GM04504 (cell line): ENCODE measurements around the gene GRIN2A.
"Not testable (repeated sequence)": the region's sequence is repeated elsewhere in the genome, so short reads cannot be mapped to it uniquely, and the experiment has no call there.

Experiments used
- DNase-seq: peaks from one replicate; pipeline ENCODE4 v3.0.0-alpha.2; 2012; ENCODE audit warnings: low read depth

GRIN2A gene

DNA sequence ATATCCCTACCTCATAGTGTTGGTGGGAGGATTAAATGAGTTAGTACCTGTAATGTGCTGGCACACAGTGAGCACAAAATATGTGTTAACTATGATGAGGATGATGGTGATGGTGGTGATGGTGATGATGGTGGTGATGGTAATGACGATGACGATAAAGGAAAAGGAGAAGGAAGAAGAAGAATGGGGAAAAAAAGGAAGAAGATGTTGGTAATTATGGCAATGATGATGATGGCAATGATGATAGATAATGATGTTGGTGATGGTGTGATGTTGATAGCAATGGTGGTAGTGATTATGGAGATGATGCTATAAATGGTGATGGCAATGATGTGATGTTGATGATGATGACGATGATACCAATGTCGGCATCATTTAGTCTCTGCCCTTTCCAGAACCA, 270.2 kb downstream of the GRIN2A start:
- DNase-seq: no peak

DNA sequence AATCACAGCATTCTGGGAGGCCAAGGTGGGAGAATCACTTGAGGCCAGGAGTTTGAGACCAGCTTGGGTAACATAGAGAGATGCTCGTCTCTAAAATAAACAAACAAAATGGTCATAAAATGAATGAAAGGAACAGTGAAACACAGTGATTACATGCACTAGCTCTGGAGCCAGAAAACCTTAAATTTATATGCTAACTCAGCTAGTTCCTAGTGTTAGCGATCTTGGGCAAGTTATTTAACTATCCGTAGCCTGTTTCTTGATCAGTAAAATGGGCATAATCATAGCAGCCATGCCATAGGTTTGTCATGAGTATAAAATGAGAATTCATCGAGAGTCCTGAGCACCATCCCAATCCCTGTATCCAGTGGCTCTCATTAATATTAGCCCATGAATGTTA, 271.0 kb downstream of the GRIN2A start:
- no peak for DNase-seq

DNA sequence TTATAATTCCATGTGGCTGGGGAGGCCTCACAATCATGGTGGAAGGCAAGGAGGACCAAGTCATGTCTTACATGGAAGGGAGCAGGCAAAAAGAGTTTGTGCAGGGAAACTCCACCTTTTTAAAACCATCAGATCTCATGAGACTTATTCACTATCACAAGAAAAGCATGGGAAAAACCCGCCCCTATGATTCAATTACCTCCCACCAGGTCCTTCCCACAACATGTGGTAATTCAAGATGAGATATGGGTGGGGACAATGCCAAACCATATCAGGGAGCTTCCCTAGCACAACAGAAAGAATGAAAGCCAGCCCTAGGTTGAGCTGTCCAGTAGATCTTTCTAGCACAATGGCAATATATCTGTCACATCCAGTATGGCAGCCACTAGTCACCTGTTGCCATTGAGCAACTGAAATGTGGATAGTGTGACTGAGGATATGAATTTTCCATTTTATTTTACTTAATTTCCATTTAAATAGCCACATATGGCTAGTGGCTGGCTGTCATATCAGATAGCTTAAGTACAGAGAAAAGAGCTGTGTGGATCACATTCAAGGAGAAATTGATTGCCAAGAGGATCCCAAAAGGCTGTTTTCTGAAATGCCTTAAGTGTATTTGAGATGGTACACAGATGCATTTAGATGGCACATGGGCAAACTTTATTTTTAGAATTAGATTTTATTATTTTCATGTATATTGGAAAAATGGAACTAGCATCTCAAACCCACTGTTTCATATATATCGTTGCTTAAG, 273.0 kb downstream of the GRIN2A start:
- DNase-seq: no peak

DNA sequence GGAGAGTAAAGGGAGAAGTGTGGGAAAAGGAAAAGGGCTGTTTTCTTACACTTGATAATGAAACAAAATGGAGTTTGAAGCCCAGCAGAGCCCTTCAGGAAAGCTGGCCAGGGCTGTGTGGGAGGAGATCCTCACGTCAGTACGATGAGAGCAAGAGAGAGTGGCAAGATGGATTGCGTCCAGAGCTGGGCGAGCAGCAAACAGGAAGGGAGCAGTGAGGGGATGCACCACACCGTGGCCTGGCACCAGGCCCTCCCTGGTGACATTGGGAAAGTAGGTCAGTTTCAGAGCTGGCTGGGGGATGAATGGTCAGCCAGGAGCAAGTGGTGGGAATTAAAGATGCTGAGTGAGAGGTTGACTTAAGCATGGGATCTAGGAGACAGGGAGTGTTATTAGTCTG, 273.6 kb downstream of the GRIN2A start:
- no peak for DNase-seq

DNA sequence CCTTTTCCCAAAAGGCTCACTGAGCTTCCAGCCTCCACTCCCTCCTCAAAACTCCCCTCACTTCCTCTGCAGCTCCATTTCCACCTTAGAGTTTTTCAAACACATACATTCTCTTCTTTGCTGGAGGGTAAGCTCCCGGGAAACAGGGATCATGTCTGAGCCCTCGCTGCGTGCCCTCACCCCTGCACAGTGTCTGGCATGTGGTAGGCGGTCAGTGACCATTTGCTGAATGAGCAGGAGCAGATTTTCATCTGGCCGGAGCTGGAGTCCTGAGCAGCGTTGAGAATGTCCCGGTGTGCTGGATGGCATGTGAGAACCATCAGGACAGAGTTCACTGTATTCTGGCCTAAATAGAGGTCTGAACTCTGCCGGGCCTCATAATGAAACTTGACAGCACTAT, 274.5 kb downstream of the GRIN2A start:
- DNase-seq: no peak

DNA sequence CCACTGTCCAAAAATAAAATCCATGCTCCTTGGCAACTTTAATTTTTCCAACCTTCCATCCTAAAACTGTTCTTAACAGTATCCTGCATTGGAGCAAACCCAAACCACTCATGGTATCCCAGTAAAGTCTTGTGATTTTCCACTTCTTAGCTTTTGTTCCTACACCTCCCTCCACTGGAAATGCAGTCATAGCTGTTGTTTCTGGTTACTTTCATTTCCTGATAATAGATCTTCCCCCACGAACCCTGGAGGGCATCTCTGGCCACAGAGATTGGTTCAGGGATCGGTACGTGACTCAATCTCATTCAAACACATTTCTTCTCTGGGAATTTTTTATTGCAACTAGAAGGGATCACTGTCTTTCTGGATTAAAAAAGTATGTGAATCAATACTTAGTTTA, 276.0 kb downstream of the GRIN2A start:
- DNase-seq: no peak

DNA sequence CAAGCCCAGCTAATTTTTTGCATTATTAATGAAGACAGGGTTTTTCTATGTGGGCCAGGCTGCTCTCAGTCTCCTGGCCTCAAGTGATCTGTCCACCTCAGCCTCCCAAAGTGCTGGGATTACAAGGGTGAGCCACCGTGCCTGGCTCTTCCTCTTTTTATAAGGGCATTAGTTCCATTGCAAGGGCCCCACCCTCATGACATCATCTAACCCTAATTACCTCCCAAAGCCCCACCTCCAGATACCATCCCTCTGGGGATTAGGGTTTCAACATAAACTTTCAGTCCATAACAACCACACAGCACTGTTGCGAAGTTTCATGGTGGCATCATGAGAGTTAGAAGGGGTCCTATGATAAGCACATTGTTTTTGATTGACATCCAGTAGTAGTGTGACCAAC, 277.7 kb downstream of the GRIN2A start:
- no peak for DNase-seq

DNA sequence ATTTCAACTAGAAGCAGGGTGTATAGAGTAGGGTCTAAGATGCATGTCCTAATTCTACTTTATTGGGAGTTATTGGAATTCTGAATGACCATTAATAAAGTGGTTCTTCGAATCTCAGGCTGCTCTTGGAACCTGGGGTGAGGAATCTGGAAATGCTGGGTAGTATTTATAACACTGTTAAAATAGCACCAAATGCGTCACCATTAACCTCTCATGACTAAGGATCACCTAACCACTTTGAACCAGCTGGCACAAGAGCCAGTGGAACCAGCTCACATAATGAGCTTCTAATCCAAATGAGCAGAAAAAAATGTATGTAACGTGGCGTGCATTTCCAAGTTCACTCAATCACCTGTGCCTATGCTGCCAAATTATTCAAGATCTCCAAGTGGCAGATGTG, 281.7 kb downstream of the GRIN2A start:
- DNase-seq: no peak

DNA sequence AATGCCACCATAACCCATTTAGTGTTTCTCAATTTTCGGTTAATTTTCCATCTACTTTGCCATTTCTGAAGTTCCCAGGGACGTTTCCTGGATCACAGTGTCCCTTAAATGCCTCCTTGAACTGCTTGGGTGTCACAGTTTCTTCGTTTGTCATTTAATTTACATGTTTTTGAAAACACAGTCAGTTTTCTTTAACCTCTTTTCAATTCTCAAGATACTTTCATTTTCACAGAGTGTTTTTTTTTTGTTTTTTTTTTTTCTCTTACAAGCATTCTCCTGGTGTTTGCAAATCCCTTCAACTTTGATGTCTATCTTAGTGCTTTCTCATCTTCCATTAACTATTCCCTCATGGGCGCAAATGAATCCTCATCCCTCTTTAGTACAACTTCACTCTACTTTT, 283.7 kb downstream of the GRIN2A start:
- DNase-seq: no peak

DNA sequence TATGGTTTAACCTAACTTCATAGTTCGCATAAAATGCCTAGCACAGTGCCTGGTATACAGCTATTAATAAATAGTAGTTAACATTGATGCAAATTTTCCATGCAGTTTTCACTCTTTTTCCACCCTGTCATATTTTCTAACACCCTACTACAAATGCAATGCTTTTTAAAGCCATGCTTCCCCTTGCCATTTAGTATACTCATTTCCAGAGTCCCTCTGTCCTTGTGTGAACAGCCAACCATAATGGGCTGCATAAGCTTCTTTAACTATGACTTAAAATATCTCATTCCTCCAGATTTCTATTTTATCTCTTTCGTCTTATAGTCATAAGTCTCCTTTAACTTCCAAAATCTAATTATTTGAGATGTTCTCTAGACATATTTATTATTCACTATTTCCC, 284.1 kb downstream of the GRIN2A start:
- no peak for DNase-seq

DNA sequence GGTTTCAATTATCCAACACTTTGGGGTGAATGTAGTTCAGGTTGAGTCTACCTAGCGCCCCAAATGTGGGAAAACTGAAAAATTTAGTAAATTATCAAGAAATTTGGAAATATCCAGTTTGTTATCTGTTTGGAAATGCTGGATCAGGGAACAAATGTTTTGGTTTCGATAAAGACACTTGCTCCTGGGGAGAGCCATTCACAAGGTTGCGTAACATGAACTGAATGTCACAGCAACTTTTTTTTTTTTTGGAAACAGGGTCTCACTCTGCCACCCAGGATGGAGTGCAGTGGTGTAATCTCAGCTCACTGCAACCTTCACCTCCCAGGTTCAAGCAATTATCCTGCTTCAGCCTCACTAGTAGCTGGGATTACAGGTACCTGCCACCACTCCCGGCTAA, 286.4 kb downstream of the GRIN2A start:
- DNase-seq: no peak

DNA sequence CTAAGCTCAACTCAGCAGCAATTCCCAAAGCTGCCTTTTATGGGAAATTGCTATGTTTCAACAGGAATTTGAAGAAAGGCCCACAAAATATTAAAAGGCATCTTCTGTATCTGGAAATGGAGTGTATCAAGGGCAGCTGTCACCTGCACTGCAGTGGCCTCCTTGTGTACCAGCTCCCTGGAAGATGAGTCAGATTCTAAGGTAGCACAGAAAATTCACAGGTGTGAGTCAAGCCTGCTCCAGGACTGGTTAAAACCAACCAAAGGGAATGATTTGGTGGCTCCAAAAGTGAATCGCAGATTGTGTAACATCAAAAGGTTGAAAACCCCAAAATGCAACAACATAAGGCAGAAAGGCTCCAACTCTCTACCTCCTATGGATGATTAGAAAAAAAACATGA, 296.4 kb downstream of the GRIN2A start:
- DNase-seq: no peak

DNA sequence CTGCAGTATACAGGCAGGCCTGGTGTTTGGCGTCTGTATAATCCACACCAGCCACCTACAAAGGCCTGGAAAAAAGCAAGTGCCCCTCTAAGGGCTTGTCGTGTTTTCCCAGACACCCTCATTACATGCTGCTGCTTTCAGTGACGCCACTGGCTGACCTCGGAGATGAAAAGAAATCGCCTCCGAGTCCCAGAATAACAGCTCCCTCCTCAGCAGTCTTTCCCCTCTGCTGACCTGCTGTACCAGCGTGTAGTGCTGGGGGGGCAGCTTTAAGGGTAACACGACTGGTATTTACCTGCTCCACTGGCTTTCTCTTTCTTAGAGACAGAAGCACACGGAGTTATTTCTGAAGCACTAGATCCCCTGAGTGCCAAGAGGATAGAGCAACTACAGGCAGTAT, 296.8 kb downstream of the GRIN2A start:
- DNase-seq: no peak

DNA sequence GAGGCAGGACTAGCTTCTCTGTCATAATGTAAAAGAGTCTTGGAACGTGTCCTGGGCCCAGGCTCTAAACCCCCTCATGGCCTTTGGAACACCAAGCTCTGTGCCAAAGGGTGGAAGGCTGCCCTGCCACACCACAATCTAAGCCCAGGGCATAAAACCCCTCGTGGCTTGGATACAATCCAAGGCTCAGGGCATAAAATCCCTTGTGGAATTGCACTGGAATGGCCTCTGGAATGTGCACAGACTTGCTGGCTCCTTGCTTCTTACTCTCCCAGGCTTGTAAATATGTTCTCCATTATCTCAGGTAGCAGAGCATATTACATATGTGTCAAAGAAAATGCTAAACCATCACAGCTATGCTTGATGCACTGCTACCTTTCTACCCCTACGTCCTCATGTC, 306.2 kb downstream of the GRIN2A start:
- not testable (repeated sequence) for DNase-seq

DNA sequence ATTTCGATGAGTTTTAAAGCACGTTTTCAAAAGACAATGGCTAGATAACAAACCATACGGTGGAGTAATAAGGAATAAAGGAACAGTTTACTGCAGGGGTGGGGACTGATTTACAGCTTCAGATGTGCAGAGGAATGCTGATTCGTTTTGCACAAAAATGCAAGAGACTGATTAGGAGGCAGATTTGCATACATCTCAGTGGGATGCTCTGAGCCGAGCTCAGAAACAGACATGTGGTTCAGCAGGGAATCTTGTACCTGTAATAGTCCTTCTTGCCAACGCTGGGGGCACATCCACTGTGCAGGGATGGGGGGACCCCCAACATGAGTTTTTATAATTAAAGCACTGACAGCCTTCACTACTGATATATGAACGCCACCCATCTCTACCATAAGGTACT, 308.0 kb downstream of the GRIN2A start:
- no peak for DNase-seq

DNA sequence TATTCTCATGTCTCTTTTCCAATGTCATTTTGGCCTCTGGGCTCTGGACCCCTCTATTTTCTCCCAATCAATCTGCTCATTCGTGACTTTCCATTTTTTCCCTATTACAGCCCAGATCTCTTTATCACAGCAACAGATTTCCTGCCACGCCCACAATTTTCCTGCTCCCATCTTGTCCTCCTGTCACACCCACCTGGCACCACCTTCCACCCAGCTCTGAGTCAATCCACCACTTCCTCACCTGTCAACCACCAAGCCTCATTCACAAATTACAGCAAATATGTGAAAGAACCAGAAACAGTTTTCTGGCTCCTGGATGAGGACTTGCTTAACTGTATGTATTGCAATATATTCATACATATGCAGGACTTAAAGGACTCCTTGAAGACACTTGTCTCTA, 311.3 kb downstream of the GRIN2A start:
- DNase-seq: no peak

DNA sequence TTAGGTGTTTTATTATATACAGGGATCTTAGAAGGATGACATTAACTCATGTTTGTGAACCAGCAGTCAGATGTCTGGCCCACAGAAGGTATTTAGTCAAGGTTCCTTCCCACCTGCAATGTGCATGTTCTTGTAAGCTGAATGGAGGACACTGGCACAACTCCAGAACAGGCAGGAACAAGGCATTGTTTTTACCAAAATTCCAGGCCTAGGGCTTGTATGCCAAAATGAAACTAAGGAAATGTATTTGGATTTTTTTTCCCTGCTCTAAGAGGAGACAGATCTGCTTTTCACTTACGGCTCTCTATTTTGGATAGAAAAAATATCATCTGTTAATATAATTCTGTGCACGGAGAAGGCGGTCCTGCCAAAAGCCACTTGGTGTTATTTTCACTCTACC, 312.5 kb downstream of the GRIN2A start:
- DNase-seq: no peak

DNA sequence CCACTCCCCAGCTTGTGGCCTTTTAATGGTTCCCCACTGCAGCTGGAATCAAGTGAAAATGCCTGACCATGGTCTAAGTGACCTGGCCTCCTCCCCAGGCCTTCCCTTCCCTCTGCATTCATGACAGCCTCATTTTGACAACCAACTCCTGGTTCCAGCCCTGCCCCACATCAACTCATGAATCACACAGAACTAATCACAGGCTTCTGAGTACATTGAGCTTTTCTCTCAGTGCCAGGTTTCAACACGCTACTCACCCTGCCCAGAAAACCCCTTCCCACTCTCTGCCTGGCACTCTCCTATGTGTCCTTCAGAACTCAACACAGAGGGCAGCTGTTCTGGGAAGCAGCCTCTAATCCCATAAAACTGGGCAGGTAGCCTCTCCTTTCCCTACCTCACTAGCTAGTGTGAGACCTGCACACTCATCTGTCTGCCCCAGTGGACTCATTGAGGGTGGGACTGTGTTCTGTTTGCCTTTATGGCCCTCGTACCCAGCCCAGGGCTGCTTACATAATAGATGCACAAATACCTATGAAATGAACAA, 313.6 kb downstream of the GRIN2A start:
- no peak for DNase-seq

DNA sequence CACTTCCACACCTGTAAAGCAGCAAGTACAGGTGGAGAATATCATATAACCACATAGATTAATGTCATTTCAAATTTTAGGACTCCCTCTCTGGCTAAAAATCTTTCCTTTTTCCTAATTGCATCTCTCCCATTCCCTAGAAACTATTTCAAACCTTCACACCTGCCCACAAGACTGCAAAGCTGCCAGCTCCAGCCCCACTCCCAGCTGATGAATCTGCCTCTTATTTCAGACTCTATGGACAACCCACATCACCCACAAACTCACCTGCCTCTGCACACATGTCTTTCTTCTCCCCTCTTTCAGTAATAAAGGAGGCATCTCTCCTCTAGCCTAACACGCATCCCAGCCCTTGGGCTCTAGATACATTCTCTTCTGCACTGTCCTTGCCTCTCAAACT, 315.1 kb downstream of the GRIN2A start:
- DNase-seq: no peak

DNA sequence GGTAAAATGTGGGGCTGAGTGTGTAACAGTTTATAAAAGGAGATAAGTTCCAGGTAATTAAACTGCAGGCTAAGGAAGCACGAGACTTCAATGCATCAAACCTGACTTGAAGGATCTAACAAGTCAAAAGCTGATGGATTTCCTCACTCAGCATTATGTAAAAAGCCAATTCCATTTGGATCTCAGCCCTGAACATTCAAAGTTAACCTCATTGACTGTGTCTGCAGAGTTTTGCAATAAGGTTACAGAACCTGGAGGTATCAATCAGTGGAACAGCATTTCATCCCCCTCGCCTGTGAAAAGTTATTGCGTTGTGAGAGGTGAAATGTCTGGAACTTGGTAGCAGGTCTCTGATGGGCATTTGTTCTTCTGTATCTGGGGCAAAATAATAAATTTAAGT, 317.8 kb downstream of the GRIN2A start:
- no peak for DNase-seq

DNA sequence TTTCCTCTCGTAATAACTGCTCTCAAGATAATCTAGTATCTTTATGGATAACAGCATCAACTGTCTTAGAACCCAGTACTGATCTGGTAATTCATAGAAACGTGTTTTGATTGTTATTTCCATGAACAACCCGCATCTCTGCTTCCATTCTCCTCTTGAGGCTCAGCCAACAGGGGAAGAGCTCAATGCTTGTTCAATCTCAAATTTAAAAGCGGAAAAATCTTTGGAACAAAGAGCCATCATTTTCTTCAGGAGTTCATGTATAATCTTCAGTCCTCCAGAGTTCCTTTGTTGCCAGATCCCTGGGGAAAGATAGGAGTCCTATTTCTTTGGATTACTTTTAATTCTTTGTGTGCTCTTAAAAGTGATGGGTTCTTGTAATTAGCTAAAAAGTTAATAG, 319.9 kb downstream of the GRIN2A start:
- no peak for DNase-seq

DNA sequence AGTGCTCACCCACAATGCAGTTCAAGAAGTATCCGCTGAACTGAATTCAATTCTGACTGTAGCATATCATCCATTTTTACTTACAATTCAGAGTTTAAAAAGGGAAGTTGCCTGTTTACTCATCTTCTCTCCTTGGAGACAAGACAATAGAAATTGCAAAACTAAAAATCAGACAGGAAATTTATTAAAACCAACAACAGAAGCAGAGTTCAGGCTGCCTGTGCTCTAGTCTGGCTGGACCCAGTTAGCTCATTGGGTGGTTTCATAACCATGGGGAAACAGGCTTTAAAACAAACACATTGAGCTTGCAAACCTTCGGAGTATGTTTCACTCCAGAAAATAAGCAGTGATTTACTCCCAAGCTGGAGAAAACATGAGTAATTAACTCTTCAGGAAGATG, 321.4 kb downstream of the GRIN2A start:
- no peak for DNase-seq

DNA sequence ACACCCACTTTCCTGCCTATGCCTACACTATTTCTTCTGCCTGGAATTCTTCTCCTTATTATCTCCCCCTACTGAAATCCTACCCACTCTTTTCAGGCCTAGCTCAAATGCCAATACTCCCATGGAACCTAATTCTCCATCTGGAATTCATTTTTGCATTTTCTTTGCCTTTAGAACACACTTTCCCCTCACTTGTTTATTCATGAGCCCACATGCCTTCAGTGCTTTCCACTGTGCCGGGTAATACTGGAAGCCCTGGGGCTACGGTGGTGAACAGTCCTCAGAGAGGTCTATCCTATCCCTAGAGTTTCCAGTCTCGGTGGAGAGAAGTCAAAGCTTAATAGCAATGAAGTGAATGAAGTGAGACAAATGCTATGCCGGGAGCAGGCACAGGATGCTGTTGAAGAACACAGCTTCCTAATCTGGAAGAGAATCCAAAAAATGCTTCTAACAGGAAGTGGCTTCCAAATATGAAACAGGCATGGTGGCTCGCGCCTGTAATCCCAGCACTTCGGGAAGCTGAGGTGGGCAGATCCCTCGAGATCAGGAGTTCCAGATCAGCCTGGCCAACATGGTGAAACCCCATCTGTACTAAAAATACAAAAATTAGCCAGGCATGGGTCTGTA, 322.4 kb downstream of the GRIN2A start:
- DNase-seq: no peak

DNA sequence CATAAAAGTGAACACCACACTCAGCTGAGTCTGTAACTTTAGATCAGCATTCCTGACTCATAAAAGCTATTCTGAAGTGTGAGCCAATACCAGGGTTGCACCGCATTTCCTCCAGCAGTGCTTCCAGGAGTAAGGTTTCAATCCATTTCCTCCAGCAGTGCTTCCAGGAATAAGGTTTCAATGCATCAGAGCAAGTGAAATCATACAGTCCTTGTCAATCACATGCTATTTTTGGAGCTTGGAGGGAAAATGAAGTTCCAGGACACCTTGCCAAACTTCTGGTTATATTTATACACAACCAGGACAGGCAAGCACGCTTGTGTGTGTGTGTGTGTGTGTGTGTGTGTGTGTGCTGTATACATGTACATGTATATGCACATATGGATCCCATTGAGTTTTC, 327.6 kb downstream of the GRIN2A start:
- no peak for DNase-seq
